Fibroblast of lung (primary cell): ENCODE results near the gene MLC1. TPM values are rescaled to one million over a fixed set of nuclear protein-coding genes. Genes with fewer than 3 reads are reported as not detected.

Experiments
- DNase-seq, 2 donors: peaks; one replicate each; pipeline versions ENCODE4 v3.0.0 to v3.0.0-alpha.2; 2010; ENCODE audit warnings: low read depth in 2 of 2
- H2AFZ ChIP-seq: 2 replicates; pipeline ENCODE4 v1.5.1; 2012; ENCODE audit warnings: low read length, control low read depth, inconsistent platforms
- H3K27ac ChIP-seq: 2 replicates; pipeline ENCODE4 v1.5.1; 2011; ENCODE audit warnings: low read length, control low read depth; ENCODE audit not compliant: insufficient read depth
- H3K27me3 ChIP-seq: 2 replicates; pipeline ENCODE4 v1.5.1; 2011; ENCODE audit warnings: mild to moderate bottlenecking, low read length; ENCODE audit not compliant: control insufficient read depth, insufficient read depth
- H3K36me3 ChIP-seq: 2 replicates; pipeline ENCODE4 v1.5.1; 2011; ENCODE audit warnings: low read length; ENCODE audit not compliant: control insufficient read depth, insufficient read depth
- H3K4me1 ChIP-seq: 2 replicates; pipeline ENCODE4 v1.5.1; 2011; ENCODE audit warnings: low read length; ENCODE audit not compliant: control insufficient read depth, insufficient read depth; ENCODE audit errors: extremely low read depth
- H3K4me2 ChIP-seq: 2 replicates; pipeline ENCODE4 v1.5.1; 2011; ENCODE audit warnings: low read length, control low read depth; ENCODE audit not compliant: insufficient read depth; ENCODE audit errors: extremely low read depth
- H3K4me3 ChIP-seq, 4 experiments: fragments of 200-600 bp in 1 of 4; sonication (generic) in 1 of 4; replicated peaks in 1 of 4; 2 replicates each; pipeline ENCODE4 v1.5.1; 2011 to 2016; ENCODE audit warnings: low read length in 4 of 4, low read depth in 3 of 4, mild to moderate bottlenecking in 3 of 4, control low read depth in 2 of 4, inconsistent platforms in 1 of 4, mixed read lengths in 1 of 4; ENCODE audit not compliant: insufficient read depth in 1 of 4; ENCODE audit errors: control extremely low read depth in 1 of 4
- H3K79me2 ChIP-seq: 2 replicates; pipeline ENCODE4 v1.5.1; 2012; ENCODE audit warnings: mild to moderate bottlenecking, low read length, inconsistent platforms; ENCODE audit not compliant: control insufficient read depth, insufficient read depth
- H3K9ac ChIP-seq: 2 replicates; pipeline ENCODE4 v1.5.1; 2011; ENCODE audit warnings: mild to moderate bottlenecking, low read length, control low read depth; ENCODE audit not compliant: insufficient read depth
- H3K9me3 ChIP-seq: 2 replicates; pipeline ENCODE4 v1.5.1; 2012; ENCODE audit warnings: low read depth, low read length; ENCODE audit not compliant: control insufficient read depth, insufficient read depth
- H4K20me1 ChIP-seq: 2 replicates; pipeline ENCODE4 v1.5.1; 2011; ENCODE audit warnings: low read length; ENCODE audit not compliant: control insufficient read depth, insufficient read depth; ENCODE audit errors: extremely low read depth
- EZH2 ChIP-seq: IDR thresholded peaks from 2 replicates; pipeline ENCODE4 v1.5.1; 2012; ENCODE audit warnings: low read length, control low read depth, mild to moderate bottlenecking; ENCODE audit errors: missing control alignments
- polyA plus RNA-seq, 2 donors: library from polyadenylated mRNA; depleted of rRNA in 1 of 2; stranded (reverse) in 1 of 2; unstranded in 1 of 2; fragments of >200 nt; gene quantifications; 2 replicates each; pipeline ENCODE4 v1.2.1, GENCODE V29; 2011 to 2012; ENCODE audit warnings: missing spikeins in 1 of 2
- total RNA-seq: library from RNA; depleted of rRNA; stranded (reverse); fragments of >200 nt; gene quantifications from 2 replicates; pipeline ENCODE4 v1.2.1, GENCODE V29; 2014
- TF ChIP-seq, protein P1 (sequence below), 2 donors: IDR thresholded peaks in 1 of 2; conservative IDR thresholded peaks in 1 of 2; 1 replicate in 1 of 2; 2 replicates in 1 of 2; pipeline ENCODE4 v1.5.1; 2011 to 2012; ENCODE audit warnings: low read length in 2 of 2, control low read depth in 1 of 2, inconsistent platforms in 1 of 2, low read depth in 1 of 2, mild to moderate bottlenecking in 1 of 2

MLC1 gene
- total and polyA plus RNA-seq, 2 donors (not counting 1 experiment from before 2014, with no cell fraction given) = under 0.01 TPM; not detected in 1

DNA sequence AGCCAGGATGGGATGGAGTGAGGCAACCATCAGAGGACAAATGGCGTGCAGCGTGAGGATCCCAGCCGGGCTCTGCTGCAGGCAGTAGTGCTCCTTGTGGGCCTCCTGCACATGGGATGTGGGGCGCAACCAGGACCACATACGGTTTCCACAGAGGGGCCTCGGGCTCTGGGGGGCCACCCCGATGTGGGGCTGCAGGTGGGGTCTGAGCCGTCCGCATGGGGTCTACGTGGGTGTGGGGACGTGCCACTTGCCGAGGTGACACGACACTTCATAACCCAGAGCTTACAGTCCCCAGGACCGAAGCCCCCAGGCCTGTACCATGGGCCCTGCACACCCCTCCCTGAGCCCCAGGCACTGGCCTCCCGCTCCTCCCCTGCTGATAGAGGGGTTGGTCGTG lies 37.9 kb downstream of the MLC1 start:
- no peak overlapping the region for H3K9ac ChIP-seq
- H3K79me2 ChIP-seq = no peaks in the 10 kb centered on the region
- H3K4me3 ChIP-seq = no peak overlapping the region
- TF ChIP-seq, protein P1, sequence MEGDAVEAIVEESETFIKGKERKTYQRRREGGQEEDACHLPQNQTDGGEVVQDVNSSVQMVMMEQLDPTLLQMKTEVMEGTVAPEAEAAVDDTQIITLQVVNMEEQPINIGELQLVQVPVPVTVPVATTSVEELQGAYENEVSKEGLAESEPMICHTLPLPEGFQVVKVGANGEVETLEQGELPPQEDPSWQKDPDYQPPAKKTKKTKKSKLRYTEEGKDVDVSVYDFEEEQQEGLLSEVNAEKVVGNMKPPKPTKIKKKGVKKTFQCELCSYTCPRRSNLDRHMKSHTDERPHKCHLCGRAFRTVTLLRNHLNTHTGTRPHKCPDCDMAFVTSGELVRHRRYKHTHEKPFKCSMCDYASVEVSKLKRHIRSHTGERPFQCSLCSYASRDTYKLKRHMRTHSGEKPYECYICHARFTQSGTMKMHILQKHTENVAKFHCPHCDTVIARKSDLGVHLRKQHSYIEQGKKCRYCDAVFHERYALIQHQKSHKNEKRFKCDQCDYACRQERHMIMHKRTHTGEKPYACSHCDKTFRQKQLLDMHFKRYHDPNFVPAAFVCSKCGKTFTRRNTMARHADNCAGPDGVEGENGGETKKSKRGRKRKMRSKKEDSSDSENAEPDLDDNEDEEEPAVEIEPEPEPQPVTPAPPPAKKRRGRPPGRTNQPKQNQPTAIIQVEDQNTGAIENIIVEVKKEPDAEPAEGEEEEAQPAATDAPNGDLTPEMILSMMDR (conservative IDR thresholded peaks at IDR 0.05 in 1 of 2, IDR thresholded peaks at IDR 0.05 in 1 of 2; ENCODE audit: low read depth in 1 of 2, low read length in 2 of 2) = no peak
- no peak for TF ChIP-seq EZH2
- no peaks in the 10 kb centered on the region for H3K4me1 ChIP-seq
- no peaks in the 10 kb centered on the region for H3K36me3 ChIP-seq
- H3K27me3 ChIP-seq = peaks cover 4% of the 10 kb centered on the region
- DNase-seq = no peak
- no peak overlapping the region for H3K4me2 ChIP-seq
- H3K9me3 ChIP-seq = no peaks in the 10 kb centered on the region
- no peaks in the 10 kb centered on the region for H4K20me1 ChIP-seq
- H2AFZ ChIP-seq = no peak overlapping the region
- no peak overlapping the region for H3K27ac ChIP-seq

DNA sequence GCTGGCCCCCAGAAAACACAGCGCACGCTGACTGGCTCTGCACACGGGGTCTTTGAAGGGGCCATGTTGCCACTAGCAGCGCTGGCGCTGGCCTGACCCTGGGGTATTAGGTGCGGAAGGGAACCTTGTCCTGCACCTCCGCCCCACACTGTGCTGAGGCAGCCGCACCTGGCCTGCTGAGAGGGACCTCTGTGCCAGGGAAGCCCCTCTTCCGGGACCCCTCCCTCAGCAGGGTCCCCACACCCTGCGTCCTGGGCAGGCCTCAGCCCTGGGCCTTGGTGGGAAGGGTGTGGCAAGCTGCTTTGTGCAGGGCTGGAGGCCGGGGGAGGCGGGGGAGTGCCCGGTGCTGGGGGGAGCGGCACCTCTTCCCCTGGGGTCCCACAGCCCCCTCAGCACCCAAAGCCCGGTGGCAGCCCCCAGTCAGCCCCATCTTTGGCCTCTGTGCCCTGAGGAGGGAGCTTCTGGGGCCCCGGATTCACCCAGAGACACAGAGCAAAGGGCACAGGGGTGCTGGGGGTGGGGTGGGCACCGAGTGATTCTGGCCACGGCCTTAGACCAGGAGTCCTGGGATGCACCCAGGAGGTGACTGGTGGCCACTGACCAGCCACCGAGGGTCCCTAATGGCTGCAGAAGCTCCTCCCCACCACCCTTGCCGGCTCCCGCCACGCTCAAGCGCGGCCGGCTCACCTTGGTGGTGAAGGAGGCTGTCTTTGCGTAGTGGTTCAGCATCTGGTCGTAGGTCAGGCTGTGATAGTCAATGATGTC lies 38.6 kb downstream of the MLC1 start:
- Histone ChIP-seq H3K9ac (no peak overlapping the region), H3K9me3 (no peaks in the 10 kb centered on the region), H3K27ac (no peak overlapping the region), H2AFZ (no peak overlapping the region), H3K4me1 (no peaks in the 10 kb centered on the region), H4K20me1 (no peaks in the 10 kb centered on the region), H3K27me3 (peaks cover 4% of the 10 kb centered on the region), H3K79me2 (no peaks in the 10 kb centered on the region), H3K4me2 (no peak overlapping the region), H3K36me3 (no peaks in the 10 kb centered on the region), H3K4me3 (no peak overlapping the region)
- TF ChIP-seq, protein P1 (conservative IDR thresholded peaks at IDR 0.05 in 1 of 2, IDR thresholded peaks at IDR 0.05 in 1 of 2; ENCODE audit: low read depth in 1 of 2, low read length in 2 of 2) = no peak
- TF ChIP-seq EZH2 = no peak
- DNase-seq = no peak

DNA sequence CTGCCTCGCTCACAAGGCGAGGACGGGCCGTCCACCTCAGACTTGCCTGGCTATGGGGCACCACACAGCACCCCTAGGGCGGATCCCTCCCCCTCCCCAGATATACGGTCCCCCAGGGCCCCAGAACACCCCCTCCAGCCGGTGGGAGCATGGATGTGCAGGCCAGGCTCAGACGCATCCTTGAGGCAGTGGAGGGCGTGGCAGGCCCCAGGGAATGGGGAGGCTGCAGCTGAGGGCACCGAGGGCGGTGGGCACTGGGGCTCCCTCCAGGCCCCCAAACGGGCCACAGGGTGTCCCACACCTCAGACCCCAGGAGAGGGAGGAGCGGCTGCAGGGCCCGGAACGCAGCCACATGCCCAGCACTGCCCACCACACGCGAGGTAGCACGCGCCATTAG lies 39.2 kb downstream of the MLC1 start:
- no peak overlapping the region for H3K9ac ChIP-seq
- no peaks in the 10 kb centered on the region for H3K36me3 ChIP-seq
- H3K4me2 ChIP-seq = no peak overlapping the region
- H3K27me3 ChIP-seq = peaks cover 4% of the 10 kb centered on the region
- no peak for DNase-seq
- H3K27ac ChIP-seq = no peak overlapping the region
- no peaks in the 10 kb centered on the region for H3K79me2 ChIP-seq
- no peak overlapping the region for H3K4me3 ChIP-seq
- H3K4me1 ChIP-seq = no peaks in the 10 kb centered on the region
- no peak overlapping the region for H2AFZ ChIP-seq
- no peaks in the 10 kb centered on the region for H3K9me3 ChIP-seq
- H4K20me1 ChIP-seq = no peaks in the 10 kb centered on the region
- no peak for TF ChIP-seq EZH2
- TF ChIP-seq, protein P1 (conservative IDR thresholded peaks at IDR 0.05 in 1 of 2, IDR thresholded peaks at IDR 0.05 in 1 of 2; ENCODE audit: low read depth in 1 of 2, low read length in 2 of 2) = no peak
